GM12873 (cell line): ENCODE results near the gene PTPRG.

Experiments used
- CTCF ChIP-seq: IDR thresholded peaks from 2 replicates; pipeline ENCODE4 v1.5.1; 2012; ENCODE audit warnings: low read depth, mild to moderate bottlenecking, moderate library complexity, low read length, control low read depth; ENCODE audit not compliant: insufficient read depth; ENCODE audit errors: missing control alignments

PTPRG gene

GRCh38 chr3:62173939-62174515 is 612.7 kb downstream of the PTPRG start:
- no peak for TF ChIP-seq CTCF

GRCh38 chr3:62175161-62175560 is 613.8 kb downstream of the PTPRG start:
- TF ChIP-seq CTCF = no peak

- TF ChIP-seq CTCF = no peak
Observed at GRCh38 chr3:62178032-62178431, 616.7 kb downstream of the PTPRG start.

GRCh38 chr3:62178739-62179600 is 617.6 kb downstream of the PTPRG start:
- TF ChIP-seq CTCF = no peak

GRCh38 chr3:62180514-62180913 is 619.1 kb downstream of the PTPRG start:
- TF ChIP-seq CTCF = no peak

- no peak for TF ChIP-seq CTCF
Observed at GRCh38 chr3:62183087-62183486, 621.7 kb downstream of the PTPRG start.

GRCh38 chr3:62183969-62184368 is 622.6 kb downstream of the PTPRG start:
- TF ChIP-seq CTCF = no peak
